ENCODE data around the gene PDE4B.

GRCh38 chr1:66397192-66397591 is 604.5 kb downstream of the PDE4B start:
- TF ChIP-seq, protein P1, sequence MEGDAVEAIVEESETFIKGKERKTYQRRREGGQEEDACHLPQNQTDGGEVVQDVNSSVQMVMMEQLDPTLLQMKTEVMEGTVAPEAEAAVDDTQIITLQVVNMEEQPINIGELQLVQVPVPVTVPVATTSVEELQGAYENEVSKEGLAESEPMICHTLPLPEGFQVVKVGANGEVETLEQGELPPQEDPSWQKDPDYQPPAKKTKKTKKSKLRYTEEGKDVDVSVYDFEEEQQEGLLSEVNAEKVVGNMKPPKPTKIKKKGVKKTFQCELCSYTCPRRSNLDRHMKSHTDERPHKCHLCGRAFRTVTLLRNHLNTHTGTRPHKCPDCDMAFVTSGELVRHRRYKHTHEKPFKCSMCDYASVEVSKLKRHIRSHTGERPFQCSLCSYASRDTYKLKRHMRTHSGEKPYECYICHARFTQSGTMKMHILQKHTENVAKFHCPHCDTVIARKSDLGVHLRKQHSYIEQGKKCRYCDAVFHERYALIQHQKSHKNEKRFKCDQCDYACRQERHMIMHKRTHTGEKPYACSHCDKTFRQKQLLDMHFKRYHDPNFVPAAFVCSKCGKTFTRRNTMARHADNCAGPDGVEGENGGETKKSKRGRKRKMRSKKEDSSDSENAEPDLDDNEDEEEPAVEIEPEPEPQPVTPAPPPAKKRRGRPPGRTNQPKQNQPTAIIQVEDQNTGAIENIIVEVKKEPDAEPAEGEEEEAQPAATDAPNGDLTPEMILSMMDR (conservative IDR thresholded peaks at IDR 0.05; ENCODE audit: low read depth, low read length) = no peak
- no peak for TF ChIP-seq EZH2 (IDR thresholded peaks at IDR 0.05; ENCODE audit: low read length, unreplicated experiment)

Data from PC-3 (cell line).